K562 (cell line): ENCODE data around the gene HMBS. TPM values are rescaled to one million over a fixed set of nuclear protein-coding genes. Genes with fewer than 3 reads are reported as not detected.

Experiments used
- ATAC-seq: fragments of 200-7000 bp; cut with Tn5 transposase; 3 replicates; pipeline ENCODE4 v1.9.1; 2020; ENCODE audit warnings: moderate library complexity
- BruUV-seq: library from RNA; stranded (reverse); fragments of 400-500 nt; replicated peaks from 2 replicates; lab custom pipeline; 2021; lab: Mats Ljungman, UMichigan
- CTCF ChIA-PET: fragments of 300-600 bp; formaldehyde crosslinking; extraction: SDS; loops from one replicate; lab custom pipeline; 2021; ENCODE audit warnings: low intra/inter-chr PET ratio; lab: Yijun Ruan, JAX
- POLR2A ChIA-PET: fragments of 300-600, 350-650 bp; sonication (Branson Sonifier 250); formaldehyde crosslinking; extraction: SDS; loops from one replicate; lab custom pipeline; 2021; ENCODE audit warnings: antibody characterized with exemption, inconsistent platforms; lab: Yijun Ruan, JAX
- DNase-seq, 4 experiments: peaks; one replicate each; pipeline versions ENCODE4 v3.0.0 to v3.0.0-alpha.2; 2011 to 2018; ENCODE audit warnings: low spot score in 3 of 4, mixed read lengths in 3 of 4; ENCODE audit errors: extremely low read depth in 1 of 4
- FAIRE-seq: peaks from 2 replicates; lab custom pipeline; 2011; peaks lifted over from hg19 to GRCh38; lab: Jason Lieb, UNC
- H2AFZ ChIP-seq: 2 replicates; pipeline ENCODE4 v1.6.0; 2011; ENCODE audit warnings: low read depth, low read length, control low read depth, inconsistent platforms
- H3K27ac ChIP-seq: fragments of 200-600 bp; 3 replicates; pipeline ENCODE4 v1.8.0; 2011; ENCODE audit warnings: low read depth, mild to moderate bottlenecking, control low read depth, inconsistent platforms, low read length, moderate library complexity, mixed read lengths; ENCODE audit errors: extremely low read depth
- H3K27me3 ChIP-seq, 2 experiments: fragments of 300-600 bp in 1 of 2; 2 replicates in 1 of 2; 3 replicates in 1 of 2; pipeline versions ENCODE4 v1.6.0 to v1.8.0; 2011; ENCODE audit warnings: inconsistent platforms in 2 of 2, low read length in 2 of 2, mild to moderate bottlenecking in 1 of 2, mixed read lengths in 1 of 2, moderate library complexity in 1 of 2; ENCODE audit not compliant: control insufficient read depth in 2 of 2, insufficient read depth in 2 of 2
- H3K36me3 ChIP-seq: fragments of 300-600 bp; 3 replicates; pipeline ENCODE4 v1.8.0; 2011; ENCODE audit warnings: mild to moderate bottlenecking, low read length, inconsistent platforms; ENCODE audit not compliant: control insufficient read depth, insufficient read depth
- H3K4me1 ChIP-seq, 2 experiments: fragments of 200-600 bp in 1 of 2; replicated peaks in 1 of 2; 2 replicates in 1 of 2; 3 replicates in 1 of 2; pipeline versions ENCODE4 v1.5.1 to v1.8.0; 2011; ENCODE audit warnings: inconsistent platforms in 2 of 2, low read length in 2 of 2, mild to moderate bottlenecking in 1 of 2, mixed read lengths in 1 of 2, moderate library complexity in 1 of 2; ENCODE audit not compliant: control insufficient read depth in 2 of 2, insufficient read depth in 2 of 2
- H3K4me2 ChIP-seq: 2 replicates; pipeline ENCODE4 v1.6.1; 2011; ENCODE audit warnings: low read length, control low read depth, inconsistent platforms, mixed read lengths; ENCODE audit not compliant: insufficient read depth
- H3K4me3 ChIP-seq: fragments of 200-600 bp; sonication (generic), shearing (Covaris generic); 2 replicates; pipeline ENCODE4 v1.5.1; 2016; ENCODE audit warnings: control low read depth, inconsistent platforms
- H3K79me2 ChIP-seq: fragments of 200-600 bp; 3 replicates; pipeline ENCODE4 v1.8.0; 2011; ENCODE audit warnings: low read length, inconsistent platforms; ENCODE audit not compliant: control insufficient read depth, insufficient read depth
- H3K9ac ChIP-seq, 2 experiments: 2 replicates each; pipeline versions ENCODE4 v1.6.0 to v1.6.1; 2011; ENCODE audit warnings: low read depth in 2 of 2, low read length in 2 of 2, control low read depth in 1 of 2, inconsistent platforms in 1 of 2, mild to moderate bottlenecking in 1 of 2, mixed read lengths in 1 of 2; ENCODE audit not compliant: insufficient read depth in 1 of 2
- H3K9me1 ChIP-seq: one replicate; pipeline ENCODE4 v1.6.0; 2011; ENCODE audit warnings: inconsistent platforms, mild to moderate bottlenecking, low read length, moderate library complexity; ENCODE audit not compliant: control insufficient read depth, insufficient read depth
- H3K9me3 ChIP-seq: replicated peaks from 2 replicates; pipeline ENCODE4 v1.5.1; 2011; ENCODE audit warnings: low read depth, low read length, inconsistent platforms; ENCODE audit not compliant: control insufficient read depth, insufficient read depth
- H4K20me1 ChIP-seq: replicated peaks from 2 replicates; pipeline ENCODE4 v1.6.1; 2011; ENCODE audit warnings: low read length, inconsistent platforms, mixed read lengths; ENCODE audit not compliant: control insufficient read depth, insufficient read depth
- CTBP1 ChIP-seq: fragments of 450-650 bp; IDR thresholded peaks from 2 replicates; pipeline ENCODE4 v1.6.1; 2016; ENCODE audit warnings: borderline replicate concordance
- ETV5 ChIP-seq: sonication (generic); formaldehyde crosslinking; IDR thresholded peaks from 2 replicates; pipeline ENCODE4 v1.4.0; 2020; ENCODE audit warnings: low read depth, mild to moderate bottlenecking, missing genetic modification reagents
- FOXK2 ChIP-seq, 2 experiments: fragments of 450-650 bp; IDR thresholded peaks in 1 of 2; conservative IDR thresholded peaks in 1 of 2; 2 replicates each; pipeline ENCODE4 v1.6.1; 2016; ENCODE audit warnings: low read depth in 2 of 2, mild to moderate bottlenecking in 1 of 2
- HEY1 ChIP-seq: fragments of 250-450 bp; sonication (Bioruptor Pico); IDR thresholded peaks from 2 replicates; pipeline ENCODE4 v1.5.0; 2020; ENCODE audit warnings: mild to moderate bottlenecking, moderate library complexity, borderline replicate concordance
- KDM2B ChIP-seq: fragments of 250-450 bp; sonication (Bioruptor Pico); IDR thresholded peaks from 2 replicates; pipeline ENCODE4 v1.8.0; 2021; ENCODE audit warnings: mild to moderate bottlenecking, moderate library complexity
- KDM5B ChIP-seq: fragments of 200-600 bp; sonication (generic); IDR thresholded peaks from 2 replicates; pipeline ENCODE4 v1.6.1; 2012; ENCODE audit warnings: low read depth, mild to moderate bottlenecking, moderate library complexity, low read length, control low read depth, inconsistent platforms; ENCODE audit not compliant: insufficient replicate concordance
- POLR2AphosphoS5 ChIP-seq: IDR thresholded peaks from 2 replicates; pipeline ENCODE4 v1.6.1; 2011; ENCODE audit warnings: mild to moderate bottlenecking, low read depth, low read length, moderate library complexity; ENCODE audit not compliant: control insufficient read depth, insufficient read depth
- POLR2G ChIP-seq: fragments of 200-400 bp; formaldehyde crosslinking; IDR thresholded peaks from 2 replicates; pipeline ENCODE4 v1.6.1; 2017; ENCODE audit warnings: low read depth, mild to moderate bottlenecking, antibody characterized with exemption, low read length, moderate library complexity
- PRPF4 ChIP-seq: fragments of 200-400 bp; formaldehyde crosslinking; IDR thresholded peaks from one replicate; pipeline ENCODE4 v1.6.1; 2017; ENCODE audit warnings: low read length, low read depth, mild to moderate bottlenecking; ENCODE audit not compliant: insufficient read depth, poor library complexity, severe bottlenecking
- RB1 ChIP-seq: fragments of 450-650 bp; IDR thresholded peaks from 2 replicates; pipeline ENCODE4 v1.6.1; 2017; ENCODE audit warnings: low read depth, mild to moderate bottlenecking
- SRF ChIP-seq, 2 experiments: fragments of 250-450, 450-650 bp in 1 of 2; sonication (Bioruptor Pico) in 1 of 2; sonication (generic) in 1 of 2; formaldehyde crosslinking; IDR thresholded peaks; 2 replicates each; pipeline versions ENCODE4 v1.5.0 to v1.5.1; 2020 to 2022; ENCODE audit warnings: mild to moderate bottlenecking in 1 of 2, missing genetic modification reagents in 1 of 2
- WGBS: fragments of 100-300 bp; shearing (Covaris generic); methylation state at CpG from one replicate; pipeline ENCODE4 v1.1.6; 2016; ENCODE audit warnings: low coverage, mixed read lengths; ENCODE audit not compliant: insufficient coverage; ENCODE audit errors: missing lambda C conversion rate; 5-methylcytosine and 5-hydroxymethylcytosine counted together
- in situ Hi-C: fragments of 300-500 bp; cut with MboI; formaldehyde crosslinking; loops from 4 replicates; pipeline ENCODE4 v1.15.0; 2018; ENCODE audit warnings: inconsistent platforms, mixed read lengths
- intact Hi-C: fragments of 100-400 bp; cut with micrococcal nuclease; formaldehyde crosslinking; loops from 2 replicates; pipeline ENCODE4 v1.14.2; 2022
- polyA plus RNA-seq, 8 experiments: library from polyadenylated mRNA; depleted of rRNA in 4 of 8; stranded (reverse) in 5 of 8; unstranded in 3 of 8; fragments of >200 nt; fragmentation: Nextera tagmentation in 2 of 8; fragmentation: Illumina TruSeq in 1 of 8; extraction: Ambion mirVana in 2 of 8; extraction: Trizol in 1 of 8; gene quantifications; 2 replicates each; pipeline versions ENCODE4 v1.2.1 to v1.2.3, GENCODE V29; 2011 to 2014; ENCODE audit warnings: inconsistent platforms in 1 of 8, missing spikeins in 1 of 8
- total RNA-seq, 7 experiments: library from RNA; depleted of rRNA in 6 of 7; stranded (reverse); fragments of >200 nt in 6 of 7; fragmentation: Illumina TruSeq in 2 of 7; extraction: Trizol in 2 of 7; gene quantifications; 2 replicates each; pipeline versions ENCODE4 v1.2.1 to v1.2.3, GENCODE V29; 2011 to 2021; ENCODE audit warnings: low replicate concordance in 1 of 7
- TF ChIP-seq, protein P1 (sequence below): fragments of 250-450 bp; sonication (Bioruptor Pico); IDR thresholded peaks from 2 replicates; pipeline ENCODE4 v1.8.0; 2022; ENCODE audit warnings: moderate library complexity, mild to moderate bottlenecking, inconsistent platforms
- TF ChIP-seq, protein P2 (sequence below): sonication (generic); formaldehyde crosslinking; IDR thresholded peaks from 2 replicates; pipeline ENCODE4 v1.8.1; 2022; ENCODE audit warnings: missing genetic modification reagents
- TF ChIP-seq, protein P3 (sequence below): fragments of 250-450 bp; sonication (Bioruptor Pico); IDR thresholded peaks from 2 replicates; pipeline ENCODE4 v1.8.0; 2021; ENCODE audit warnings: borderline replicate concordance, mild to moderate bottlenecking, moderate library complexity; ENCODE audit not compliant: poor library complexity, severe bottlenecking
- TF ChIP-seq, protein P4 (sequence below): fragments of 200-800 bp; sonication (Bioruptor generic); IDR thresholded peaks from 2 replicates; pipeline ENCODE4 v1.6.1; 2017; ENCODE audit warnings: missing genetic modification characterization, missing compliant biosample characterization

Gene HMBS
- total and polyA plus RNA-seq, 9 of the 15 experiments (the other 6 are each of a cell fraction or from before 2014, with no cell fraction given): 56.9 to 385 (median 286) TPM

DNA sequence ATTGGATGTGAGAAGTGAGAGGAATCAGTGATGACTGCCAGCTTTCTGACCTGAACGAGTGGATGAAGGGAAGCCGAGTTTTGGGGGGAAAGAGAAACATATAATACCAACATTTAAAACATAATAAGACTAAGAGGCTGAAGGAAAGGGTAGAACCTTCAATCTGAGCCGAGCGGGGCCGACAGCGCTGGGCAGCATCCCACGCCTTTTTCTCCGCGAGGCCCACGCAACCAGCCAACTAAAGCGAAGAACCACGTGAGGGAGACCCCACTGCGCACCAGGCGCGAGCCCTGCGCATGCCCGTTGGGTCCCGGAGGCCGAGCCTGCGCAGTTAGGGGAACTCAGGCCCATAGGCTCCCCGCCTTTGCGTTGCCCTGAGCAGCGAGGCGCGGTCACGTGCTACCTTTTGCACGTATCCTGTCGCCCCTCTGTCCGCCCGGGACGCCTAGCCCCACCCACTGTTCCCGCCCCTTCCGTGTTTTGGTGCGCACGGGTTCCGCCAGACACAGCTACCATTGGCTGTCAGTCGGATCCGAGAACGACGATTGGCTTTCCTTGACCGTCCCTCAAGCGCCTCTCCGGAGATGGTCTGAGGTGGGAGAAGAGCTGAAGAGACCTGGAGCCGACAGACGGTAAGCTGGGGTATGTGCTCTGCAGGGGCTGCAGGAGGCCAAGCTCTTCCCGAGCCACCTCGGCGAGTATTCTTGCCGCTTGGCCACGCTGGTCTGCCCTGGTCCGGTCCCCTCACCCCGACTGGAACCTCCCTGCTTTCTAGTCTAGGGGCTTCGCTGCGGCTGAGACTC, 36.5 kb downstream of the HMBS start, which contains the start of gene HINFP:
HINFP (plus strand) TSS at position 573 of the 803 bp plus-strand sequence. CDS start 5,365 bp downstream, outside the sequence.
- H3K9me3 ChIP-seq: no peaks in the 10 kb centered on the region
- intact Hi-C loops: loop anchor here (2.0 kb wide), 1 partner anchor 18 kb away; no protein-coding TSS in a partner anchor
- peaks cover 38% of the 10 kb centered on the region for H3K36me3 ChIP-seq
- peaks cover 24% of the 10 kb centered on the region for H3K79me2 ChIP-seq
- H3K27me3 ChIP-seq: no peaks in the 10 kb centered on the region
- under 1% methylated on average over 46 of the region's 54 CpGs for WGBS
- H3K4me1 ChIP-seq: peaks cover 13 to 17% of the 10 kb centered on the region in 2 experiments
- peak within 1 kb of the TSS; percentile 96 for H2AFZ ChIP-seq
- ATAC-seq: peak; percentile 97
- no peaks in the 10 kb centered on the region for H4K20me1 ChIP-seq
- no TSS peak for BruUV-seq
- H3K4me3 ChIP-seq: peak within 1 kb of the TSS; percentile 86
- H3K9ac ChIP-seq: peak within 1 kb of the TSS; percentile 82 to 96
- in situ Hi-C loops: no loop called here
- peak within 1 kb of the TSS; percentile 95 for H3K4me2 ChIP-seq
- POLR2A ChIA-PET: interaction anchor here (0.7 to 1.1 kb wide), 7 partner anchors 8 to 85 kb away, joined by 3 to 6 read pairs (median 4); a partner anchor contains a TSS
- CTCF ChIA-PET: no interaction called here
- FAIRE-seq: peak; percentile 96
- H3K27ac ChIP-seq: peak within 1 kb of the TSS; percentile 68
- H3K9me1 ChIP-seq: no peaks in the 10 kb centered on the region
- DNase-seq: peak; percentile 97 to 99 (median 98)
- TF ChIP-seq, protein P1, sequence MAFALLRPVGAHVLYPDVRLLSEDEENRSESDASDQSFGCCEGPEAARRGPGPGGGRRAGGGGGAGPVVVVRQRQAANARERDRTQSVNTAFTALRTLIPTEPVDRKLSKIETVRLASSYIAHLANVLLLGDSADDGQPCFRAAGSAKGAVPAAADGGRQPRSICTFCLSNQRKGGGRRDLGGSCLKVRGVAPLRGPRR (CRISPR knock-in tag): no peak
- TF ChIP-seq ETV5: peak; percentile 39
- no peak; the same call in 1 of the 2 replicates for TF ChIP-seq RB1
- TF ChIP-seq KDM2B: peak; percentile 95; the same call in 1 of the 2 replicates
- peak; percentile 88 to 91 for TF ChIP-seq FOXK2 (conservative IDR thresholded peaks at IDR 0.05 in 1 of 2, IDR thresholded peaks at IDR 0.05 in 1 of 2; ENCODE audit: low read depth in 2 of 2)
- TF ChIP-seq, protein P2, sequence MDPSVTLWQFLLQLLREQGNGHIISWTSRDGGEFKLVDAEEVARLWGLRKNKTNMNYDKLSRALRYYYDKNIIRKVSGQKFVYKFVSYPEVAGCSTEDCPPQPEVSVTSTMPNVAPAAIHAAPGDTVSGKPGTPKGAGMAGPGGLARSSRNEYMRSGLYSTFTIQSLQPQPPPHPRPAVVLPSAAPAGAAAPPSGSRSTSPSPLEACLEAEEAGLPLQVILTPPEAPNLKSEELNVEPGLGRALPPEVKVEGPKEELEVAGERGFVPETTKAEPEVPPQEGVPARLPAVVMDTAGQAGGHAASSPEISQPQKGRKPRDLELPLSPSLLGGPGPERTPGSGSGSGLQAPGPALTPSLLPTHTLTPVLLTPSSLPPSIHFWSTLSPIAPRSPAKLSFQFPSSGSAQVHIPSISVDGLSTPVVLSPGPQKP (CRISPR knock-in tag): no peak
- no peak for TF ChIP-seq PRPF4
- TF ChIP-seq KDM5B: peak; percentile 85
- peak; percentile 8; the same call in 1 of the 2 replicates for TF ChIP-seq POLR2AphosphoS5
- TF ChIP-seq HEY1: 0 out of 2 replicates have a peak, but pooled peaks have one; percentile 59
- TF ChIP-seq, protein P3, sequence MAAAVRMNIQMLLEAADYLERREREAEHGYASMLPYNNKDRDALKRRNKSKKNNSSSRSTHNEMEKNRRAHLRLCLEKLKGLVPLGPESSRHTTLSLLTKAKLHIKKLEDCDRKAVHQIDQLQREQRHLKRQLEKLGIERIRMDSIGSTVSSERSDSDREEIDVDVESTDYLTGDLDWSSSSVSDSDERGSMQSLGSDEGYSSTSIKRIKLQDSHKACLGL: peak; percentile 39
- peak; percentile 15 for TF ChIP-seq CTBP1
- TF ChIP-seq SRF (CRISPR knock-in tag; IDR thresholded peaks at IDR 0.05): no peak; a peak in 1 of 4 replicates
- peak; percentile 85 for TF ChIP-seq POLR2G
- TF ChIP-seq, protein P4, sequence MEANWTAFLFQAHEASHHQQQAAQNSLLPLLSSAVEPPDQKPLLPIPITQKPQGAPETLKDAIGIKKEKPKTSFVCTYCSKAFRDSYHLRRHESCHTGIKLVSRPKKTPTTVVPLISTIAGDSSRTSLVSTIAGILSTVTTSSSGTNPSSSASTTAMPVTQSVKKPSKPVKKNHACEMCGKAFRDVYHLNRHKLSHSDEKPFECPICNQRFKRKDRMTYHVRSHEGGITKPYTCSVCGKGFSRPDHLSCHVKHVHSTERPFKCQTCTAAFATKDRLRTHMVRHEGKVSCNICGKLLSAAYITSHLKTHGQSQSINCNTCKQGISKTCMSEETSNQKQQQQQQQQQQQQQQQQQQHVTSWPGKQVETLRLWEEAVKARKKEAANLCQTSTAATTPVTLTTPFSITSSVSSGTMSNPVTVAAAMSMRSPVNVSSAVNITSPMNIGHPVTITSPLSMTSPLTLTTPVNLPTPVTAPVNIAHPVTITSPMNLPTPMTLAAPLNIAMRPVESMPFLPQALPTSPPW (CRISPR knock-in tag): peak; percentile 82
